OCI-LY3 (cell line): Measurements from ENCODE around the gene NT5C2.
"Not testable (repeated sequence)": the region's sequence is repeated elsewhere in the genome, so short reads cannot be mapped to it uniquely, and the experiment has no call there.

Source experiments
- H2AFZ ChIP-seq: fragments of 200-600, 300-600 bp; shearing (Covaris generic); 2 replicates; pipeline ENCODE4 v1.6.0; 2014; ENCODE audit warnings: antibody characterized with exemption, low read depth, low read length
- H3K27ac ChIP-seq: fragments of 200-600, 300-600 bp; sonication (generic); 2 replicates; pipeline ENCODE4 v1.5.1; 2014; ENCODE audit warnings: mild to moderate bottlenecking, low read length, moderate library complexity, mixed read lengths
- H3K27me3 ChIP-seq: fragments of 200-600, 300-600 bp; sonication (generic); 2 replicates; pipeline ENCODE4 v1.6.1; 2014; ENCODE audit warnings: low read depth, low read length, mixed read lengths
- H3K36me3 ChIP-seq: fragments of 200-600, 300-600 bp; sonication (generic); replicated peaks from 2 replicates; pipeline ENCODE3; 2014; ENCODE audit warnings: low read depth, low read length, mixed read lengths
- H3K4me1 ChIP-seq: fragments of 300-600, 200-600 bp; sonication (generic); 2 replicates; pipeline ENCODE4 v1.6.1; 2014; ENCODE audit warnings: low read length, mixed read lengths
- H3K4me2 ChIP-seq: fragments of 200-600, 300-600 bp; sonication (generic); 2 replicates; pipeline ENCODE4 v1.6.1; 2014; ENCODE audit warnings: low read length, mixed read lengths
- H3K4me3 ChIP-seq: fragments of 300-600, 200-600 bp; sonication (generic); 2 replicates; pipeline ENCODE4 v1.5.1; 2014; ENCODE audit warnings: antibody characterized with exemption, mild to moderate bottlenecking, low read length, moderate library complexity
- H3K79me2 ChIP-seq: fragments of 300-600, 200-600 bp; shearing (Covaris generic); 2 replicates; pipeline ENCODE4 v1.6.1; 2014; ENCODE audit warnings: mild to moderate bottlenecking, low read length, mixed read lengths
- H3K9ac ChIP-seq: fragments of 300-600, 200-600 bp; shearing (Covaris generic); 2 replicates; pipeline ENCODE4 v1.6.0; 2014; ENCODE audit warnings: mild to moderate bottlenecking, low read length, moderate library complexity
- H3K9me3 ChIP-seq: fragments of 200-600, 300-600 bp; shearing (Covaris generic); 2 replicates; pipeline ENCODE4 v1.6.1; 2014; ENCODE audit warnings: low read length, mixed read lengths; ENCODE audit not compliant: insufficient read depth
- H4K20me1 ChIP-seq: fragments of 200-600, 300-600 bp; sonication (generic); 2 replicates; pipeline ENCODE4 v1.6.1; 2016; ENCODE audit warnings: low read length, mixed read lengths; ENCODE audit not compliant: insufficient read depth
- CTCF ChIP-seq: fragments of 200-600, 300-600 bp; sonication (generic); IDR thresholded peaks from 2 replicates; pipeline ENCODE4 v1.5.1; 2014; ENCODE audit warnings: antibody characterized with exemption, low read length, low read depth
- EZH2phosphoT487 ChIP-seq: fragments of 200-600 bp; shearing (Covaris generic); IDR thresholded peaks from 2 replicates; pipeline ENCODE4 v1.6.1; 2018; ENCODE audit warnings: antibody characterized with exemption, mixed run types, low read depth

The NT5C2 gene

GRCh38 chr10:103130910-103131309, 62.2 kb downstream of the NT5C2 start:
- Histone ChIP-seq H3K4me2 (no peak overlapping the region), H3K36me3 (peaks cover 12% of the 10 kb centered on the region), H3K4me1 (peaks cover 21% of the 10 kb centered on the region), H3K4me3 (no peak overlapping the region), H3K27ac (no peak overlapping the region), H3K9ac (no peak overlapping the region), H4K20me1 (no peaks in the 10 kb centered on the region; the same call in 1 of the 2 replicates), H3K27me3 (no peaks in the 10 kb centered on the region), H2AFZ (no peak overlapping the region), H3K9me3 (no peaks in the 10 kb centered on the region), H3K79me2 (no peaks in the 10 kb centered on the region)
- TF ChIP-seq CTCF (no peak), EZH2phosphoT487 (no peak)

GRCh38 chr10:103130180-103130579, 62.9 kb downstream of the NT5C2 start:
- not testable (repeated sequence) for H3K79me2 ChIP-seq, H3K4me2 ChIP-seq, H3K4me3 ChIP-seq, H3K27ac ChIP-seq, H2AFZ ChIP-seq, H3K27me3 ChIP-seq, H3K9me3 ChIP-seq, H4K20me1 ChIP-seq, H3K9ac ChIP-seq
- H3K36me3 ChIP-seq, result peaks cover 12% of the 10 kb centered on the region
- H3K4me1 ChIP-seq, result peaks cover 24% of the 10 kb centered on the region

GRCh38 chr10:103127241-103127640, 65.8 kb downstream of the NT5C2 start:
- H3K9me3 ChIP-seq, result no peaks in the 10 kb centered on the region
- no peak overlapping the region for H3K4me3 ChIP-seq
- H3K79me2 ChIP-seq, result no peaks in the 10 kb centered on the region
- H4K20me1 ChIP-seq, result peaks cover 10% of the 10 kb centered on the region; the same call in 1 of the 2 replicates
- no peak overlapping the region for H2AFZ ChIP-seq
- H3K4me1 ChIP-seq, result peaks cover 21% of the 10 kb centered on the region
- peaks cover 6% of the 10 kb centered on the region for H3K36me3 ChIP-seq
- TF ChIP-seq EZH2phosphoT487 (no peak), CTCF (no peak)
- H3K9ac ChIP-seq, result no peak overlapping the region
- no peak overlapping the region for H3K27ac ChIP-seq
- H3K4me2 ChIP-seq, result no peak overlapping the region
- no peaks in the 10 kb centered on the region for H3K27me3 ChIP-seq

GRCh38 chr10:103125323-103126267, 67.5 kb downstream of the NT5C2 start:
- H3K79me2 ChIP-seq, result no peaks in the 10 kb centered on the region
- no peak for TF ChIP-seq CTCF
- TF ChIP-seq EZH2phosphoT487, result peak; percentile 81
- peak overlapping the region; percentile 31 for H3K4me2 ChIP-seq
- H3K9me3 ChIP-seq, result no peaks in the 10 kb centered on the region
- H3K27me3 ChIP-seq, result no peaks in the 10 kb centered on the region
- peaks cover 21% of the 10 kb centered on the region for H3K4me1 ChIP-seq
- no peak overlapping the region for H2AFZ ChIP-seq
- H3K9ac ChIP-seq, result no peak overlapping the region
- peaks cover 6% of the 10 kb centered on the region for H3K36me3 ChIP-seq
- no peak overlapping the region for H3K27ac ChIP-seq
- peaks cover 10% of the 10 kb centered on the region; the same call in 1 of the 2 replicates for H4K20me1 ChIP-seq
- H3K4me3 ChIP-seq, result no peak overlapping the region
